OCI-LY1 (cell line): ENCODE data around the gene CHRNB1.

ENCODE experiments used
- H2AFZ ChIP-seq: fragments of 200-600 bp; sonication (generic), shearing (Covaris generic); 2 replicates; pipeline ENCODE4 v1.6.0; 2014; ENCODE audit warnings: antibody characterized with exemption, mild to moderate bottlenecking, low read length
- H3F3A ChIP-seq: fragments of 200-600 bp; sonication (generic), shearing (Covaris generic); 2 replicates; pipeline ENCODE4 v1.6.0; 2014; ENCODE audit warnings: mild to moderate bottlenecking, antibody characterized with exemption, low read length, moderate library complexity; ENCODE audit not compliant: insufficient read depth
- H3K27ac ChIP-seq: fragments of 200-600 bp; sonication (generic); 2 replicates; pipeline ENCODE4 v1.5.1; 2014; ENCODE audit warnings: low read length, mixed run types, mild to moderate bottlenecking, low read depth; ENCODE audit not compliant: poor library complexity, severe bottlenecking
- H3K27me3 ChIP-seq: fragments of 200-600 bp; sonication (generic); 2 replicates; pipeline ENCODE4 v1.6.0; 2014; ENCODE audit warnings: antibody characterized with exemption, mild to moderate bottlenecking, low read length, moderate library complexity; ENCODE audit not compliant: insufficient read depth
- H3K36me3 ChIP-seq: fragments of 200-600 bp; sonication (generic); 2 replicates; pipeline ENCODE4 v1.6.1; 2014; ENCODE audit warnings: mild to moderate bottlenecking, antibody characterized with exemption, low read length, moderate library complexity, mixed read lengths; ENCODE audit not compliant: insufficient read depth
- H3K4me1 ChIP-seq: fragments of 200-600 bp; sonication (generic); 2 replicates; pipeline ENCODE4 v1.5.1; 2014; ENCODE audit warnings: mild to moderate bottlenecking, low read length, moderate library complexity; ENCODE audit not compliant: insufficient read depth, severe bottlenecking
- H3K4me2 ChIP-seq: fragments of 200-600 bp; sonication (generic), shearing (Covaris generic); 2 replicates; pipeline ENCODE4 v1.6.1; 2014; ENCODE audit warnings: low read length
- H3K4me3 ChIP-seq: fragments of 200-600 bp; sonication (generic); 2 replicates; pipeline ENCODE4 v1.5.1; 2014; ENCODE audit warnings: low read length, low read depth, mild to moderate bottlenecking, mixed read lengths; ENCODE audit not compliant: poor library complexity, severe bottlenecking
- H3K79me2 ChIP-seq: fragments of 200-600 bp; shearing (Covaris generic); 2 replicates; pipeline ENCODE4 v1.6.1; 2016; ENCODE audit warnings: mixed run types, low read length, mixed read lengths; ENCODE audit not compliant: insufficient read depth
- H3K9ac ChIP-seq: fragments of 200-600 bp; sonication (generic), shearing (Covaris generic); 2 replicates; pipeline ENCODE4 v1.6.1; 2014; ENCODE audit warnings: mild to moderate bottlenecking, low read length, mixed read lengths
- H3K9me2 ChIP-seq: fragments of 200-600 bp; sonication (generic), shearing (Covaris generic); 2 replicates; pipeline ENCODE4 v1.6.1; 2014; ENCODE audit warnings: low read depth, mild to moderate bottlenecking, low read length, mixed read lengths
- H3K9me3 ChIP-seq: fragments of 200-600 bp; shearing (Covaris generic); 2 replicates; pipeline ENCODE4 v1.6.1; 2014; ENCODE audit warnings: low read length, mixed read lengths
- H4K20me1 ChIP-seq: fragments of 200-600 bp; sonication (generic), shearing (Covaris generic); 2 replicates; pipeline ENCODE4 v1.6.0; 2016; ENCODE audit warnings: mild to moderate bottlenecking, low read length; ENCODE audit not compliant: insufficient read depth
- CTCF ChIP-seq: fragments of 200-600 bp; sonication (generic), shearing (Covaris generic); IDR thresholded peaks from 2 replicates; pipeline ENCODE4 v1.5.1; 2017; ENCODE audit warnings: mild to moderate bottlenecking, antibody characterized with exemption, low read length, moderate library complexity, mixed read lengths
- EZH2 ChIP-seq: fragments of 200-600 bp; sonication (generic), shearing (Covaris generic); IDR thresholded peaks from 2 replicates; pipeline ENCODE4 v1.8.0; 2017; ENCODE audit warnings: borderline replicate concordance, mixed run types, mild to moderate bottlenecking, antibody characterized with exemption, low read length, moderate library complexity, mixed read lengths

Gene CHRNB1

DNA sequence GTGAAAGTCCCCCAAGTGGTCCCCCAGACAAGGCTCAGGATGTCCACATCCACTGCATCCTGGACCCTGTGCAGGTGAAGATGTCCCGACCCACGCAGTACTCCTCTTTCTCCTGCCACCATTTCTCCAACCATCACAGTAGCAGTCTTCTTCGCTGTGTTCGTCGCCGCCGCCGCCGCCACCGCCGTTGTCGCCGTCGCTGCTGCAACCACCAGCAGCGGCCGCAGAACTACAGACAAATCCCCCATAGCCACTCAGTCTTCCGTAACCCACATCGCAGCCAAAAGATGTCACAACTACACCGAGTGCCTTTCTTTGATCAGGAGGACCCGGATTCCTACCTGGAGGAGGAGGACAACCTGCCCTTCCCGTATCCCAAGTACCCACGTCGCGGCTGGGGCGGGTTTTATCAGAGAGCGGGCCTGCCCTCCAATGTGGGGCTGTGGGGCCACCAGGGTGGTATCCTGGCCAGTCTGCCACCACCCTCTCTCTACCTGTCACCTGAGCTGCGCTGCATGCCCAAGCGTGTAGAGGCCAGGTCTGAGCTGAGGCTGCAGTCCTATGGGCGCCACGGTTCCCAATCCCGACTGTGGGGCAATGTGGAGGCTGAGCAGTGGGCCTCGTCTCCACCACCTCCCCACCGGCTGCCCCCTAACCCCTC, 18.5 kb upstream of the CHRNB1 start:
- Histone ChIP-seq H4K20me1 (no peaks in the 10 kb centered on the region), H3K9ac (no peak overlapping the region), H3K9me2 (no peaks in the 10 kb centered on the region), H3K9me3 (no peaks in the 10 kb centered on the region), H3K27me3 (no peaks in the 10 kb centered on the region), H3K4me2 (no peak overlapping the region), H3K36me3 (no peaks in the 10 kb centered on the region), H3K4me3 (no peak overlapping the region), H3K79me2 (no peaks in the 10 kb centered on the region), H3K27ac (no peak overlapping the region), H3F3A (no peaks in the 10 kb centered on the region), H2AFZ (no peak overlapping the region), H3K4me1 (no peaks in the 10 kb centered on the region)
- TF ChIP-seq CTCF (no peak), EZH2 (no peak)

GRCh38 chr17:7426896-7427489, 17.9 kb upstream of the CHRNB1 start:
- Histone ChIP-seq H3K9me3 (no peaks in the 10 kb centered on the region), H3K4me3 (no peak overlapping the region), H3K4me1 (no peaks in the 10 kb centered on the region), H3K9me2 (no peaks in the 10 kb centered on the region), H3K9ac (no peak overlapping the region), H3K79me2 (no peaks in the 10 kb centered on the region), H2AFZ (no peak overlapping the region), H3K36me3 (no peaks in the 10 kb centered on the region), H4K20me1 (no peaks in the 10 kb centered on the region), H3K27ac (no peak overlapping the region), H3F3A (no peaks in the 10 kb centered on the region), H3K4me2 (no peak overlapping the region), H3K27me3 (no peaks in the 10 kb centered on the region)
- TF ChIP-seq CTCF (no peak), EZH2 (no peak)

GRCh38 chr17:7427549-7427948, 17.3 kb upstream of the CHRNB1 start:
- H3K36me3 ChIP-seq: no peaks in the 10 kb centered on the region
- no peaks in the 10 kb centered on the region for H3F3A ChIP-seq
- no peak overlapping the region for H3K9ac ChIP-seq
- H3K4me3 ChIP-seq: no peak overlapping the region
- no peaks in the 10 kb centered on the region for H4K20me1 ChIP-seq
- no peak overlapping the region for H3K27ac ChIP-seq
- H3K9me3 ChIP-seq: no peaks in the 10 kb centered on the region
- H3K9me2 ChIP-seq: no peaks in the 10 kb centered on the region
- H2AFZ ChIP-seq: no peak overlapping the region
- TF ChIP-seq EZH2 (no peak), CTCF (no peak)
- H3K79me2 ChIP-seq: no peaks in the 10 kb centered on the region
- H3K27me3 ChIP-seq: no peaks in the 10 kb centered on the region
- H3K4me2 ChIP-seq: no peak overlapping the region
- no peaks in the 10 kb centered on the region for H3K4me1 ChIP-seq
